A549 (cell line): ENCODE data around the gene LMO7.

ENCODE experiments used
- BCL3 ChIP-seq: fragments of >200 bp; sonication (Bioruptor Twin); formaldehyde crosslinking; IDR thresholded peaks from 3 replicates; pipeline ENCODE4 v1.6.1; 2016
- CHD2 ChIP-seq: fragments of 150-350 bp; IDR thresholded peaks from 2 replicates; pipeline ENCODE4 v1.6.1; 2014; ENCODE audit warnings: low read length; ENCODE audit not compliant: partially characterized antibody
- CHD4 ChIP-seq: fragments of 200-600 bp; sonication (generic); IDR thresholded peaks from 2 replicates; pipeline ENCODE4 v1.6.1; 2016; ENCODE audit warnings: antibody characterized with exemption, mild to moderate bottlenecking, borderline replicate concordance
- CTCF ChIP-seq: fragments of >200 bp; sonication (Bioruptor Twin); formaldehyde crosslinking; IDR thresholded peaks from 3 replicates; pipeline ENCODE4 v1.5.1; 2016
- HDAC2 ChIP-seq: fragments of 200-600 bp; sonication (generic); IDR thresholded peaks from 2 replicates; pipeline ENCODE4 v1.6.1; 2016
- JUN ChIP-seq, 2 experiments: fragments of >200 bp; sonication (Bioruptor Twin); formaldehyde crosslinking; IDR thresholded peaks; 2 replicates in 1 of 2; 3 replicates in 1 of 2; pipeline ENCODE4 v1.6.1; 2016 to 2017
- POLR2A ChIP-seq: IDR thresholded peaks from 2 replicates; pipeline ENCODE4 v1.6.1; 2012; ENCODE audit warnings: mild to moderate bottlenecking, low read length
- POLR2AphosphoS2 ChIP-seq: conservative IDR thresholded peaks from 2 replicates; pipeline ENCODE4 v1.6.1; 2012; ENCODE audit warnings: low read length, improper control_type of control experiment, inconsistent platforms
- SMC3 ChIP-seq: fragments of >200 bp; sonication (Bioruptor Twin); formaldehyde crosslinking; IDR thresholded peaks from 3 replicates; pipeline ENCODE4 v1.6.1; 2018; ENCODE audit warnings: inconsistent platforms
- ZC3H11A ChIP-seq: fragments of 450-650 bp; IDR thresholded peaks from 2 replicates; pipeline ENCODE4 v1.6.1; 2014; ENCODE audit warnings: antibody characterized with exemption, mild to moderate bottlenecking

GRCh38 chr13:75736173-75736572 is 100.0 kb downstream of the LMO7 start:
- TF ChIP-seq CTCF = no peak
- no peak for TF ChIP-seq CHD4
- TF ChIP-seq POLR2AphosphoS2 = no peak
- TF ChIP-seq ZC3H11A = no peak
- TF ChIP-seq CHD2 = no peak
- TF ChIP-seq POLR2A = no peak
- TF ChIP-seq JUN (IDR thresholded peaks at IDR 0.05) = no peak
- TF ChIP-seq HDAC2 = no peak
- TF ChIP-seq BCL3 = no peak
- TF ChIP-seq SMC3 = no peak
